HT-29 (cell line): ENCODE measurements around the gene CACNA1C. TPM values are rescaled to one million over a fixed set of nuclear protein-coding genes. Genes with fewer than 3 reads are reported as not detected.

Experiments used
- DNase-seq: peaks from one replicate; pipeline ENCODE4 v3.0.0-alpha.2; 2015; ENCODE audit warnings: low spot score
- total RNA-seq: library from RNA; depleted of rRNA; stranded (reverse); fragments of >200 nt; shearing (Covaris generic); gene quantifications from 2 replicates; pipeline ENCODE4 v1.2.3, GENCODE V29; 2014

Gene CACNA1C
- total RNA-seq, 1 experiment from 2014 or later = under 0.01 TPM

DNA sequence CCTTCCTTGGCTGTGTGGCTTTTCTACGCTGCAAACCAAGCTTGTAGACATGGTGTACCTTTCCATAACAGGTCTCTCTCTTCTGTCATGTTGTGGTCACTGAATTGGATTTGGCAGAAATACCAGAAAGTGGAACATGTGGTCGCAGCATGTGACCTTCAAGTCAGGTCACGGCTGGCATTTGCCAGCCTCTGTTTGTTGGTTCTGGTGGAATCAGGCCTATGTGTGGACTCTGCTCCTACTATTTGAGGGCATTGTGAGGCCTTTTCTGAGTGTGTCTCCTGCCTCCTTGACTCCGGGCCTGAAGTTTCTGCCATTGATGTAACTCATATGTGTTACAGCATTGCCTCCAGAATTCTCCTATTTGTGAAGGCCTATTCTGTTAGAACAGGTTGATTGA lies 116.7 kb downstream of the CACNA1C start:
- no peak for DNase-seq

DNA sequence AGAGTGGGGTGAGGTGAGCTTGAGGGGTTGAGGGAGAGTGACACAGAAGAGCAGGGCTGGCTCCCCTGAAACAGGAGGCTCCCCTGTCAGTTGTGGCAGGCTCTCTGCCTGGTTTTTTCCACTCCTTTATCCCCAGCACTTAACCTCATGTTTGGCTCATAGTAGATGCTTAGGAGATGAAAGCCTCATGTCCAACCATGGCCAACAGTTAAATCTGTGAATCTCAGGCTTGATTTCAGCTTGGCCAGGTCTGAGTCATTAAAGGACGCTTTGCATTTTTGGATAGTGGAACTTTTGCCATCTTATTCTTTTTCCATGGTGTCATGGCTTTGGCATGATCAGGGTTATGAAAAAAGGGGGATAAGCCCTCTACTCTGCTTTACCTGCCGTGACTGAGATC lies 117.2 kb downstream of the CACNA1C start:
- no peak for DNase-seq

DNA sequence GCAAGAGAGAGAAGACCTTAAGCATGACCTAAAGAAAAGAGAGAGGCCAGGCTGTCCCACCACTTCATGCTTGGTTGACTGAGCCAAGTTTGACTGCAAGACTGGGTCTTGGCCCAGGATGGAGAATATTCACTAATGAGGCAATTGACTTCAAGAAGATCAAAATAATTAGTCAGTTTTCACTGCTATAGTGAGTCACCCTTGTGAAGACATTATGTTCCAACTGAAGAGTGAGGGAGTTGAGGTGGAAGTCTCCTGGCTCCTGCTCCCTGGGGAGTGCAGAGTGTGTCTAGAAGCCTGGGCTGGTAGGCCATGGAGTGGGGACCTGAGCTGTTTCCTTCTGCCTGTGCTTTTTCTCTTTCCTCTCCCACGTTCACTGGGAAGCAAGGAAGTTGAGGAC lies 117.6 kb downstream of the CACNA1C start:
- DNase-seq = no peak

DNA sequence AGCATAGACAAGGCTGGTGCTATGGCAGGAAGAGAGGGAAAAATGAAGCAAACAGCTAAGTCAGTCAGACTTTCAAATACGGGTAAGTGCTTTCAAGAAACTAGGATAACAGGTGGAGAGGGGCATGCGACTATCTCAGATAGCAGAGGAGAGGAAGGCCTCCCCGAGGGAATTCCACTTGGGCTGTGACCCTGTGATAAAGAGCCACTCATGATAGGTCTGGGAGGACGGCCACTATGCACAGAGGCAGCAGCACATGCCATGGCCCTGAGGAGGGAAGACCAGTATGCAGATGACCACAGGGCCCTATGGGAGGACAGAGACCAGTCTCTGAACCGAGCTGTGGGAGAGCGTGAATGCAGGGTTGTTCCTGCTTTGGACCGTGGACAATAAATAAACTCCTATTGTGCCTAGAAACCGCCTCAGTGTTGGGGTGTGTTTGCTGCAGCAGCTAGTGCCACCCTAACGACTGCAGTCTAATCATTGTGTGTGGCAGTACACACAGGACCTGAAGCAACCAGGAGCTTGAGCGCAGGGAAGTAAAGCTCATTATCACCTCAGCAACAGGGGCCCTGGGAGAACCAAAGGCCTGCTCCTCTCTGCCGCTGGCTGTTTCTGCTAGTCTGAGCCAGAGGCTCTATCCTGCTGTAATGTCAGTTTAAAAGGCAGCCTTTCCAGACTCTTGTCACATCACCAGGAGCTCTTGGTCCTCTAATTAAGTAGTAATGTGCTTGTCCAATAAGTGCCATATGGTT lies 119.1 kb downstream of the CACNA1C start:
- DNase-seq = no peak

DNA sequence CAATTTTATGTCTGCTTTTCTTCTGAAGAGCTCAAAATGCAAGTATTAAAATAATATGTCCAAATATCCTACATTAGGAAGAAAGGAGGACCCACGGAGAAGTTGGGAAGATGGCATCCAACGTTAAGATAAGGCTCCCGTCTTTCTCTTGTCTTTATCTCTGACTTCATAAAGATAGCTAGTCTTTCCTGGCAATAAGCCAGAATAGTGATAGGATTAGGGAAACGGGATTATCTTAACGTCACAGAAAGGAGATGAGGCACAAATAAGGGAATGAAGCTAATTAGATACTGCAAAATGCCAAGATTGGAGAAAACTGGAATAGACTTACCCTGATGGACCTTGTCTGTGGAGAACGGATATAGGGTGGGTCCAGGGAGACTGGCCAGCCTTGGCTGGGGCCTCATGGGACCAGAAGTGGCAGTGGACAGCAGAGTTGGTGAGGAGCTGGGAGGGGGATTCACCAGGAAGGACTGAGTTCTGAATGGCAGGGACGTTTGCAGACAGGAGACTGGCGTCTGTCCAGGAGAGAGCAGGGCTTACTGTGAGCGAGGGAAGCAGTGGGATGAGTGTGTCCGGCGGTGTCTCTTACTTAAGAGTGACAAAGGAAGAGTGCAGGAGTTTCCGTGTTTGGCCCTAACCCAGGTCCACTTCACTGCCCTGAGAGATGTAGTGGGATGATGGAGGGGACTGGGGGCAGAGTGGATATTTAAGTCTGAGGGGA lies 119.9 kb downstream of the CACNA1C start:
- DNase-seq = no peak

DNA sequence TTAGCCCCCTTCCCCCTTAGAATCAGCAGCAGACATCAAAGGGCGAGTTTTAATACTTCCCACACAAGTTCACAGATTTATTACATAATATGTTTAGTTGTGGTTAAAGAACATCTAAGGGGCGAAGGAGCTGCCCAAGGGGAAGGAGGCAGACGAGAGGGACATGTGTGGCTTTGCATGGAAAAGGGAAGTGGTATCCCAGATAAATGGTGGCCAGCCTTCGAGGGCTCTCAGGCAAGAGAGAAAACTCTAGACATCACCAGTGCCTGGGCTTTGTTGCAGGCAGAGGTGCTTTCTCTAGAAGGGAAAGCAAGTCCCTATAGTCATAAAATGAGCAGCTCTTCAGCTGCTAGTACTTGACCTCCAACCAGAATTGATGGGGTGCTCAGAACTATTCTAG lies 121.2 kb downstream of the CACNA1C start:
- no peak for DNase-seq

DNA sequence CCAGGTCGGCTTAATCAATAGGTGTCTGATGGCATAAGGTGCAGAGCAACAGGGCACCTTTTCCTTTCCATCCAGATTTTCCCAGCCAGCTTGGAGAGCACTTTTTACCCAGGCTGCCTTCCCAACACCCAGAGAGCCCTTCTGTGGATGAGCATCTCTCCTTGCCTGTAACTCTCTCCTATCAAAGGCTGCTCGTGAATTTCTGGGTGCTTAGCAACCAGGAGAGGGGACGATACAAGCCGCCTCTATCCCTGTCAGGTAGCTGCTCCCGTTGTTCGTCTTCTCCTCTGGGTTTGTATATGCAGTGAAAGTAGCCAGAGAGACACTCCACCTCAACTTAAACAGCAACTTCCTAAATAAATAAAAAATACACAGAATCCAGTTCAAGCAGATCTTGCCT lies 124.2 kb downstream of the CACNA1C start:
- DNase-seq = no peak

DNA sequence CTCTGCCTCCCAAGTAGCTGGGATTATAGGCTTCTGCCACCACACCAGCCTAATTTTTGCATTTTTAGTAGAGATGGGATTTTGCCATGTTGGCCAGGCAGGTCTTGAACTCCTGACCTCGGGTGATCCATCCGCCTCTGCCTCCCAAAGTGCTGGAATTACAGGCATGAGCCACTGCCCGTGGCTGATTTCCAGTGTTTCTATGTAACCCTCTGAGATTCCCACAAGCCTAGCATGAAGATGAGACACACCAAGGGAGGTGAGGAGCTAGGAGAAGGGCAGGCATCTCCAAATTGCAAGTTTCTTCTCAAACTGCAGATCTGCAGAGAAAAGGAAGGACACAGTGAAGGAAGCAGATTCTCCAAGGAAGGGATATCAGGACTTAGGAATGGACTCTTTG lies 125.0 kb downstream of the CACNA1C start:
- DNase-seq = no peak

DNA sequence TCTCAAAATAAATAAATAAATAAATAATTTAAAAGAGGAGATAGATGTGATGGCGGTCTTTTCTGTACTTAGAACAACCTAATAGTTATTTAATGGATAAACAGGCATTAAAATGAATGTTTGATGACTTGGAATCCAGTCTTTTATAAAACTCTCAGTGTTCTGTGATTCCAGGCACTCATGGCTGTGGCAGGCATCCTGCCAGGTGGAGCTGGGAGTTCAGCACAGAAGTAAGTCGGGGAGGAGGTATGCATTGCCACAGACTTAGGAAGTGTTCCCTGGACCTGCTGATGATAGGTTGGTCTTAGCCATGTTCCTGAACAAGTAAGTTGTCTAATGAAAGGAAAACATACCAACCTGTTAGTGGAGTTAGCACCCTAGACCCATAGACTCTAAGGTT lies 126.3 kb downstream of the CACNA1C start:
- DNase-seq = no peak

DNA sequence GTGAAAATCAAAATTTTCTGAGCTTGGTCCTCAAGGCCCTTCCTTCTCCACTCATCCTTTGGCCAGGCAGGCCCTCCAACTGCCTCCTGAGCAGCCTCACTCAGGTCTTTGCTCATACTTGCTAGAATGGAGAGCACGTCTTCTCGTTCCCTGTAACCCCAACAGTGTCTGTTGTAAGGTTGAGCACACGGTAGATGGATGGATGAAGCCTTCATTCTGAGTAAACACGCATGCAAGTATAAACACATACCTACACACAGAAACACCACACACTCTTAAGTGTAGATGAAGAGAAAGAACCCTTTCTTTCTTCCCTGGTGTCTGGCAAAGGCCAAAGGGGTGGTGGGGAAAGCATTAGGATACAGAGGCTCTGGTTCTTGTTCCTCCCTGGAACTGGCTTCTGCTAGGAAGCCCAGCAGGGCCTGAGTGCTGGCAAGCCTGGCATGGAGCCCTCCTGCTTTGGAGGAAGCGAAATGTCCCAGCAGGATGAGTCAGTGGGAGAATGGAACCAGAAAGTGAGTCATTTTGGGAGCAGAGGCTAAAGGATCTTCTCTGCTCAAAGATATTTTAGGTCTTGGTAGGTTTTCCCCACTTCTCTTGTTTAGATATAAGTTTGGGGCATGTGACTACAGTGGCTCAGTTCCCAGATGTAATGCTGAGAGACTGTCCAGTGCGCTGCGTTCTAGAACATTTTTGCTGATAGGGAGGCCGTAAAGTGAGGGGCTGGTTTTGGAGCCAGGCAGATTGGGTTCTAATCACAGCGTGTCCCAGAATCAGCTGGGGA lies 127.4 kb downstream of the CACNA1C start:
- DNase-seq = no peak

DNA sequence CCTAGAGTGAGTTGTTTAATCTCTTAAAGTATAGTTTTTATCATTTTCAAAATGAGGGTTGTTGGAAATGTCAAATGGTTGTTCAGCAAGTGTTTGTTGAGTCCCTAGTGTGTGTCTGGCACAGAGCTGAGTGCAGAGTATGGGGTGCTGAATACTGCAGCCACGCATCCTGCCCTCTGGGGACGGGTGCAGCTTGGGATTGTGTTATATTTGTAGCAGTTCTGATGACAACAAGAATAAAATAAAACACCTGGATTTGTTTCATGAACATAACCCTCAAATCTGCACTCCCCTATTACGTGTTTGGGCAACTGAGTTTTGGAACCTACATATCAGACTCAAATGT lies 127.9 kb downstream of the CACNA1C start:
- DNase-seq = no peak

DNA sequence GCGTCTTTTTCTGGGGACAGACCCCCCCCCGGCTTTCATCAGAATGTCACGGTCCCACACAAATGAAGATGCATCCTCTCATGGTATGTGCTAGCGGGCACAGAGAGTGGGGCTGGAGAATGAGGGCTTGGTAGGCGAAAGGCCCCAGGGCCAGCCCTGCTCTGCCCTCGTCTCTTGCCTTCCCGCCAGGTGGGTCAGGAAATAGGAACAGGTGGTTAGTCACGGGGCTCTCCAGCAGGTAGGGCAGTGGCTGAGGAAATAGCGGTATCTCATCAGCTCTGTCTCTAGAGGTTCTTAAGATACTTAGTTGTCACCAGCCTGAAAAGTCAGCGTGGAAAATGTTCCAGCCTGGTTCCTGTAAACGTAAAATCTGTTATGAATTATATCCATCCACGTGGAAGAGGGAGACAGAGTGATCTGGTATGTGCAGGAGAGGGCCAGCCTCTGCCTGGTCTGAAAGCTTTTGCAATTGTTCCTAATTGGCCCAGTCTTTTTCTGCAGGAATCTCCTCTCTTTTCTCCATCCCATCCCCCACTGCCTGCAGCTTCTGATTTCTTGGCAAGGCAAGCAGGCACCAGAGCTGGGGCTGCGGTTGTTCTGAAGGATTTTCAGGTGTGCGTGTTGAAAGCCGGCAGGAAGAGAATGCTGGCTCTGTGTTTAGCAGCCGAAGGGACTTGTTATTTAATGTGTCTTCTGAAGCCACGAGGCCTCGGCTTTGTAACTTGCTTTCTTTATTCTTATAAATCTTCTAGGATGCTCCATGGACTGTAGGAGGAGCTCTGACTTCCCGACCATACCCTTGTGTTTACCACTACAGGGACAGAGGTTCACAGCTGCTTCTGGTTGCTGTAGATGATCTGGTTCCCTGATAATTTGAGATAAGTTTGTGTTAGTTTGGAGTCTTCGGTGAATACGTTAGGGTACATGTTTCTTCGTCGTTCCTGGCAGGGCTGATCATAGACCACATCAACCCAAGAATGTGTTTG lies 131.1 kb downstream of the CACNA1C start:
- DNase-seq = peak; percentile 25

DNA sequence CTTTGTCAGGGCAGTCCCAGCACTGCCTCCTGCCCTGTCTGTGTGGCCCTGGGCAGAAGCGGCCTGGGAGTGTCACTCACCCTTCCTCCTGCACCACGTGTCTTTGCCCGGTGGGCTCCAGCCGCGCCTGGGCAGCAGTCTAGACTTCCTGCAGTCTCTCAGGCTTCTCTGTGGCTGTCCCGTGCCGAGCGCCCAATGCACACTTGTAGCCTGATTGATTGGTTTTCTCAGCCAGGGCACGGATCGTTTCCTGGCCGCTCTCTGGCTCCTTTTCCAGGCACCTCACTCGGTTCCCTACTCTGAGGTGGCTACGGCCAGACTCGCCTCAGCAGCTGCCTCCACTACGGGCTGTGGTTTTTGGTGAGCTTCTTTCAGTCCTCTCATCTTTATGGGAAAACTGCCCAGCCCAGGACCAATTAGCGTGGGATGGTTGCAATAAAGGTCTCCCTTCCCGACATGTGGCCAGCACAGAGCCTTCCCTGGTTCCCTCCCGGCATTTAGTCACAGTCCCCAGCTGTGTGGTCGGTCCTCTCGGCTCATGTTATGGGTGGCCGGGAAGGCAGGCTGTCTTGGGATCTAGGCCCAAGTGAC lies 133.1 kb downstream of the CACNA1C start:
- DNase-seq = no peak

DNA sequence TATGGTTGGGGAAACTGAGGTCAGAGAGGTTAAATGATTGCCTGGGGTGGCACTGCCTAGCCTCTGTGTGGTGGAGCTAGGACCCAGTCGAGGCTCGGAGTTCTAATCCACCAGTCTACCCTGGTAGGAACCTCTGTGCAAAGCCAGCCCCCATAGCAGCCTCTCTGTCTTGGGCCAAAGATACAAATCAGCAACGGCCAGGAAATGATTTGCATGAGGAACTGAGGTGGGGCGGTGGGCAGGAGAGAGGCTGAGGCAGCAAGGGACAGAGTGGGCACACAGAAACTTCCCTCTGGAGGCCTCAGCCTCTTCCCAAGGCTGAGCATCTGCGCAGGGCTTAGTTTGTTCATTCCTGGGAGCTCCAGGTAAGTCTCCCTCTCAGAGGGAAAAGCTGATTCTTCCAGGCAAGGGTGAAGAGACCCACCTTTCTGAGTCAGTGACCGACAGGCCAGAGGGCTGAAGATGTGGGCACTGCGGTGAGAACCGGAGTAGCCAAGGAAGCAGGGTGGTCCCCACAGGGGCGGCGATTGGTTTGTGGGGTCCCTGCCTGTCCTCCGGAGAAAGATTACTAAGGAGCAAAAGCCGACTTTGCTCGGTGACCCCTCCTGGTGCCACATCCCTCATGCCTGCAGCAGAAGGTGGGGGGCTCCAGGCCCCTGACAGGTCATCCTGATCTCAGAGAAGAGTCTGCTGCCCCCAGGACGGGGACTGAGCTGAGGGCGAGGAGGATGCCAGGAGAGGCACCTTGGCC lies 134.6 kb downstream of the CACNA1C start:
- no peak for DNase-seq

DNA sequence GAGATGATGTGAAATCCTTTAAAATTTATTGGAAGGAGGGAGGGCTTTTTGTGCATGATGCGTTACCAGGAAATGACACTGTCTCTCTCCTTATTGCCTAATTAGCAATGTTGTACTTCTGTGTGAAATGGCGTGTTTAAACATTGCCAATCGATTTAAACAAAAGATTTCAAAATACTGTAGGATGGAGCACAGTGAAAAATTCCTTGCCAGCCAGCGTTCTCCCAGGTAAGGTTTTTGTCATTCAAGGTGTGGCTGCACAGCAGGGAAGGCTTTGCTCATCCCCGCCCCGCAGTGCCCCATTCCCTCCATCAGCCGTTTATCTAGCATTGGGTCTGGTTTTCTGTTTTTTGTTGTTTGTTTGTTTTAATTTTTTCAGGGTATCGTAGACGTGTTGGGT lies 137.3 kb downstream of the CACNA1C start:
- DNase-seq = no peak

DNA sequence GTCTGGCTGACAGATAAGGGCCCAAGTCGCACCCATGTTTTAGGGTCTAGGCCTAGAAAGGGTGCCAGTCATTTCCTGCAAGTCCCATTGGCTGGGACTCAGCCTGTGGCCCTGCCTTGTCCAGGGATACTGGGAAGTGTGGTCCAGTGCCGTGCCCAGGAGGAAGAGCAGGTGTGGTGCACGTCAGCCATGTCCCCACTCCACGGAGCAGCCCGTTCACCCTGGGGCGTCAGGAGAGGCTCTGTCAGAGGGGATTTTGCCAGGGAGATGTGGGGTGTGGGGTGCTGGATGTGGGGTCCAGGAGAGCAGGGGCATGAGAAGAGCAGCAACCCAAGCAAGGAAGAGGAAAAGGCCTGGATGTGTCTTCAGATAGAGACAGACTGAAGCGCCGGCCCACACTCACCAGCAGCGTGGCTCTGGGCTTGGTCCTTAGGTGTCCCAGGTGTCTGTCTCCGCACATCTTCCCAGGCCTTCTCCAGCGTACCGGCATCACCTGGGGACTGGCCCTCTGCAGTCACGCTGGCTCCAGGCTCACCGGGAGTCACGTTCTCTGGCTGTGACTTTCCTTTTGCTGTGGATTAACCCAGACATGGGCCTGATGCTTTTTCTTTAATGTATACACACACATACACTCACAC lies 138.2 kb downstream of the CACNA1C start:
- no peak for DNase-seq

DNA sequence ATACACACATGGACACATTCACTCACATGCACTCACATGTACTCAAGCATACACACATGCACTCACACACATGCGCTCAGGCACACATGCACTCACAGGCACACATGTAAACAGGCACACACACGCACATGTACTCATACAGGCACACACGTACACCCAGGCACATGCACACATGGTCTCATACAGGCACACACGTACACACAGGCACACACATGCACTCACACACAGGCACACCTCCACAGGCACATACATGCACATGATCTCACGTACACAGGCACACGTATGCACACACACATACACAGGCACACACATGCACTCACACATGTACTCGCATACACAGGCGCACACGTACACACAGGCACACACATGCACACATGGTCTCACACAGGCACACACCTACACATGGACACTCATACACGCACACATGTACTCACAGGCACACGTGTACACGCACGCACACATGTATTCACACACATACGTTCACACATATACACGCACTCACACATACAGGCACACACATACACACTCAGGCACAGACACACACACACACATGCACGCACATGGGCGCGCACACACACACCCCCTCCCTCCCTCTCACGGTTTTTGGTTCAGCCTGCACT lies 138.9 kb downstream of the CACNA1C start:
- no peak for DNase-seq

DNA sequence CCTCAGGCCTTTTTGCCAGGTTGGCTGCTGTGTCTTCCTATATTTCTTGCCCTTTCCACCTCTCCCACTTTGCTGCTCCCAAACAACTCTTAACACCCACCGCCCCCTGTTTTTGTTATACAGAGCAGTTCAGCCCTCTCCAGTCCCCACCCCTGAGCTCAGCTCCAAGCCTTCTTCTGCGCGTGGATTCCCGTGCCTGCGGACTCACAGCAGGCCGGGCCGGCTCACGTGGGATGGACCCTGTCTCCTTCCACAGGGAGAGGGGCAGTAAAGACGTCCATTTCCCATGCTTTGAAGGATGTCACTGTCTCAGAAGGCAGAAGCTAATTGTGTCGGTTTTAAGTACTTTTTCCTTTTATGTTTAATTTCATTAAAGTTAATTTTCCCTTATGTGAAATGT lies 139.4 kb downstream of the CACNA1C start:
- DNase-seq = no peak

DNA sequence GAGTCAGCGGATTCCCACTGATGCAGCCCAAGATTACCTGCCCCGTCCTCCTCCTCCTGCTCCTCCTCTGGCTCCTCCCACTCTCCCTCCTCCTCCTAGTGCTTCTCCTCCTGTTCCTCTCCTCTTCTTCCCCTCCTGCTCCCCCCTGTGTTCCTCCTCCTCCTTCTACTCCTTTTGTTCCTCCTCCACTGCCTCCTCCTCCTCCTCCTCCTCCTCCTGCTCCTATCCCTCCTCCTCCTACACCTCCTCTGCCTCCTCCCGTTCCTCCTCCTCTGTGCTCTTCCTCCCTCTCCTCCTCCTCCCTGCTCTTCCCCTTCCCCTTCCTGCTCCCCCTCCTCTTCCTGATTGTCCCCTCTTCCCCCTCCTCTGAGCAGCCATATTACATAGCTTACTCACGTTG lies 141.3 kb downstream of the CACNA1C start:
- DNase-seq = no peak
